GM19463 (cell line): ENCODE data around the gene ACBD4.

Experiments used
- ATAC-seq: cut with Tn5 transposase; IDR thresholded peaks from one replicate; pipeline ENCODE4 v1.9.1; 2021; ENCODE audit warnings: mild to moderate bottlenecking, moderate library complexity; ENCODE audit not compliant: unreplicated experiment

ACBD4 gene

GRCh38 chr17:45104029-45104428, 31.5 kb upstream of the ACBD4 start:
- no peak for ATAC-seq

- no peak for ATAC-seq
These were observed 31.0 kb upstream of the ACBD4 start for GRCh38 chr17:45104497-45104896.

GRCh38 chr17:45104907-45105624, 30.4 kb upstream of the ACBD4 start:
- ATAC-seq = no peak

GRCh38 chr17:45106096-45106495, 29.4 kb upstream of the ACBD4 start:
- ATAC-seq = no peak

- ATAC-seq = no peak
These were observed 28.9 kb upstream of the ACBD4 start for GRCh38 chr17:45106582-45106981.

- no peak for ATAC-seq
These were observed 28.0 kb upstream of the ACBD4 start for GRCh38 chr17:45107293-45108010.

- ATAC-seq = no peak
These were observed 27.4 kb upstream of the ACBD4 start for GRCh38 chr17:45108051-45108450.

- ATAC-seq = no peak
These were observed 26.6 kb upstream of the ACBD4 start for GRCh38 chr17:45108595-45109521.

- no peak for ATAC-seq
These were observed 24.5 kb upstream of the ACBD4 start for GRCh38 chr17:45110676-45111611.

- no peak for ATAC-seq
These were observed 23.6 kb upstream of the ACBD4 start for GRCh38 chr17:45111850-45112249.

GRCh38 chr17:45112559-45113423, 22.7 kb upstream of the ACBD4 start:
- no peak for ATAC-seq

- ATAC-seq = no peak
These were observed 22.1 kb upstream of the ACBD4 start for GRCh38 chr17:45113424-45113754.

GRCh38 chr17:45114117-45114932, 21.2 kb upstream of the ACBD4 start:
- ATAC-seq = no peak

- no peak for ATAC-seq
These were observed 20.4 kb upstream of the ACBD4 start for GRCh38 chr17:45115015-45115625.

- ATAC-seq = no peak
These were observed 19.6 kb upstream of the ACBD4 start for GRCh38 chr17:45115871-45116270.

GRCh38 chr17:45116434-45117016, 19.0 kb upstream of the ACBD4 start:
- ATAC-seq = no peak

GRCh38 chr17:45117334-45117733, 18.2 kb upstream of the ACBD4 start:
- ATAC-seq = no peak
